Skeletal muscle tissue (tissue), 4 donors: Measurements from ENCODE around the gene MNT. TPM values are rescaled to one million over a fixed set of nuclear protein-coding genes. Genes with fewer than 3 reads are reported as not detected.
"Not testable (repeated sequence)": the region's sequence is repeated elsewhere in the genome, so short reads cannot be mapped to it uniquely, and the experiment has no call there.

Experiments used
- H3K27ac ChIP-seq: one replicate; pipeline ENCODE4 v1.7.0; 2013; ENCODE audit warnings: mild to moderate bottlenecking, low read depth, low read length, inconsistent platforms
- H3K27me3 ChIP-seq, 3 donors: one replicate each; pipeline ENCODE4 v1.7.0; 2013; ENCODE audit warnings: low read length in 3 of 3; ENCODE audit not compliant: control insufficient read depth in 3 of 3, insufficient read depth in 3 of 3
- H3K36me3 ChIP-seq, 3 donors: one replicate each; pipeline ENCODE4 v1.7.0; 2013; ENCODE audit warnings: low read length in 3 of 3; ENCODE audit not compliant: control insufficient read depth in 3 of 3, insufficient read depth in 3 of 3
- H3K4me1 ChIP-seq, 3 donors: one replicate each; pipeline ENCODE4 v1.7.0; 2013; ENCODE audit warnings: low read length in 3 of 3, mild to moderate bottlenecking in 3 of 3; ENCODE audit not compliant: control insufficient read depth in 3 of 3, insufficient read depth in 3 of 3
- H3K4me3 ChIP-seq, 3 donors: one replicate each; pipeline ENCODE4 v1.7.0; 2013; ENCODE audit warnings: low read length in 3 of 3
- H3K9ac ChIP-seq, 3 donors: one replicate each; pipeline ENCODE4 v1.7.0; 2013; ENCODE audit warnings: low read length in 3 of 3, mild to moderate bottlenecking in 3 of 3, moderate library complexity in 2 of 3, low read depth in 1 of 3
- H3K9me3 ChIP-seq, 3 donors: one replicate each; pipeline ENCODE4 v1.7.0; 2013; ENCODE audit warnings: low read length in 3 of 3; ENCODE audit not compliant: control insufficient read depth in 3 of 3
- total RNA-seq: library from RNA; depleted of rRNA; stranded (reverse); fragments of >200 nt; gene quantifications from one replicate; pipeline ENCODE4 v1.2.3, GENCODE V29; 2014
- donor health status: Osteomylitis.

Gene MNT, protein sequence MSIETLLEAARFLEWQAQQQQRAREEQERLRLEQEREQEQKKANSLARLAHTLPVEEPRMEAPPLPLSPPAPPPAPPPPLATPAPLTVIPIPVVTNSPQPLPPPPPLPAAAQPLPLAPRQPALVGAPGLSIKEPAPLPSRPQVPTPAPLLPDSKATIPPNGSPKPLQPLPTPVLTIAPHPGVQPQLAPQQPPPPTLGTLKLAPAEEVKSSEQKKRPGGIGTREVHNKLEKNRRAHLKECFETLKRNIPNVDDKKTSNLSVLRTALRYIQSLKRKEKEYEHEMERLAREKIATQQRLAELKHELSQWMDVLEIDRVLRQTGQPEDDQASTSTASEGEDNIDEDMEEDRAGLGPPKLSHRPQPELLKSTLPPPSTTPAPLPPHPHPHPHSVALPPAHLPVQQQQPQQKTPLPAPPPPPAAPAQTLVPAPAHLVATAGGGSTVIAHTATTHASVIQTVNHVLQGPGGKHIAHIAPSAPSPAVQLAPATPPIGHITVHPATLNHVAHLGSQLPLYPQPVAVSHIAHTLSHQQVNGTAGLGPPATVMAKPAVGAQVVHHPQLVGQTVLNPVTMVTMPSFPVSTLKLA
- 5.2 TPM for total RNA-seq

DNA sequence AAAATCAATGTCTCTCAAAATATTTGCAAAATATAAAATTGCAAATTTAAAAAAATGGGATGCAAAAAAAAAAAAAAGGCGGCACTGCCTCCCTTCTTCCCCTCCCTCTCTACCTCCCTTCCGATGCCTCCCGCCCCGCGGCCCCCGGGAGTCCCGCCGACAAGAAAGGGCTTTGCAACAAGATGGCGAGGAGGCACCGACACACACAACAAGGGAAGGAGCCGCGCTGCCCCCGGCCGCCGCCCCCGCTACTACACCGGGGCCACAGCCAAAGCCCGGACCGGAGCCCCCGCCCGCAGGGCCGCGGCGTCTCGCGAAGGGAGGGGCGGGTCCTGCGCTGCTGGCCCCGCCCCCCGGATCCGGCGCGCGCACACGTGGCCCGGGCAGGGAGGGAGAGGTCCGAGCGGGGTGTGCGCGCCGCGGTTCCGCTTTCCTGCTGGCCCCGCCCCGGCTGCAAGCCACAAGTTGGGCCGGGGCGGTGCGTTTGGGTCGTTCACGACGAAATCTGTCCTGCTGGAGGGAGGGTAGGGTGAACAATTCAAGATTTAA lies at the start of gene MNT:
TSS of gene MNT (minus strand) at position 184 of the 549 bp plus-strand sequence. CDS start 348 bp downstream, outside the sequence.
- H3K27me3 ChIP-seq: no peaks in the 10 kb centered on the region
- peak within 1 kb of the TSS; percentile 98 to 99 (median 99) for H3K9ac ChIP-seq
- peaks cover 0 to 4% (median 0%) of the 10 kb centered on the region in 3 donors for H3K36me3 ChIP-seq
- H3K27ac ChIP-seq: peak within 1 kb of the TSS; percentile 100
- peaks cover 58 to 64% (median 62%) of the 10 kb centered on the region in 3 donors for H3K4me1 ChIP-seq
- peak within 1 kb of the TSS; percentile 89 to 99 (median 98) for H3K4me3 ChIP-seq
- no peaks in the 10 kb centered on the region for H3K9me3 ChIP-seq

DNA sequence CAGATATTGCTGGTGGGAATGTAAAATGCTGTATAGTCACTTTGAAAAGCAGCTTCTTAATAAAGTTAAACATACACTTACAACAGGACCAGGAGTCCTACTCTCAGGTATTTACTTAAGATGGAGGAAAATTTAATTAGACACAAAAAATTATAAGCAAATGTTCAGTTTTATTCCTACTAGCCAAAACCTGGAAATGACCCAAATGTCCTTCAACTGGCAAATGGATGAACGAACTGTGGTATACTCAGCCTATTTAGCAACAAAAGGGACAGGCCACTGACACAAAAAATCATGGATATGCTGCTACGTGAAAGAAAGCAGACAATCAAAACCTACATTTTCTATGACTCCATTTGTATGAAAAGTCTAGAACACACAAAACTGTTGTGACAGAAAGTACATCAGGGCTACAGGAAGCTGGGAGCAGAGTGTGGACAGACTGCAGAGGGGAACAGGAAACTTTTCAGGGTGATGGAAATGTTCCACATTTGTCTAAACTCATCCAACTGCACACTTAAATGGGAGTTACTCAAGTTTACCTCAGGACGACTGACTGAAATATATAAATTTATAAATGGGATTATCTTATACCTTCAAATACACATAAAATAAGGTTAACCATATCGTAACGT lies 49.3 kb upstream of the MNT start:
- no peak overlapping the region for H3K27ac ChIP-seq

DNA sequence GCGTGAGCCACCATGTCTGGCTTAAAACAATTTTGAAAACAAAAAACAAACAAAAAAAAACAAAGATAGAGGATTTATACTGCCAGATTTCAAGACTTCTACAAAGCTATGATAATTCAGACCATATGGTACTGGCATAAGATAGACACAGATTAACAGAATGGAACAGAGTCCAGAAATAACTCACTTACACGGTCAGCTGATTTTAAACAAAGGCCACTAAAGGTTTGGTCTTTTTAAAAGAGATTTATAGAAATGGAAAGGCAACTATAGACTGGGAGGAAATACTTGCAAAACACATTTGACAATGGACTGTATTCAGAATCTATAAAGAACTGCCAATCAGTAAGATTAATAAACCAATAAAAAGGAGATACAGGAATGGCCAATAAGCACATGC lies 48.6 kb upstream of the MNT start:
- no peaks in the 10 kb centered on the region for H3K36me3 ChIP-seq
- H3K9ac ChIP-seq: no peak overlapping the region
- H3K4me1 ChIP-seq: no peaks in the 10 kb centered on the region
- H3K27me3 ChIP-seq: no peaks in the 10 kb centered on the region
- no peaks in the 10 kb centered on the region for H3K9me3 ChIP-seq
- no peak overlapping the region for H3K4me3 ChIP-seq
- no peak overlapping the region for H3K27ac ChIP-seq

More for the DNA sequence above, 49.3 kb upstream of the MNT start:
- H3K9ac ChIP-seq: no peak overlapping the region
- H3K36me3 ChIP-seq: peaks cover 0 to 2% (median 0%) of the 10 kb centered on the region in 3 donors
- H3K4me1 ChIP-seq: no peaks in the 10 kb centered on the region
- H3K27me3 ChIP-seq: no peaks in the 10 kb centered on the region
- no peak overlapping the region for H3K4me3 ChIP-seq
- no peaks in the 10 kb centered on the region for H3K9me3 ChIP-seq

DNA sequence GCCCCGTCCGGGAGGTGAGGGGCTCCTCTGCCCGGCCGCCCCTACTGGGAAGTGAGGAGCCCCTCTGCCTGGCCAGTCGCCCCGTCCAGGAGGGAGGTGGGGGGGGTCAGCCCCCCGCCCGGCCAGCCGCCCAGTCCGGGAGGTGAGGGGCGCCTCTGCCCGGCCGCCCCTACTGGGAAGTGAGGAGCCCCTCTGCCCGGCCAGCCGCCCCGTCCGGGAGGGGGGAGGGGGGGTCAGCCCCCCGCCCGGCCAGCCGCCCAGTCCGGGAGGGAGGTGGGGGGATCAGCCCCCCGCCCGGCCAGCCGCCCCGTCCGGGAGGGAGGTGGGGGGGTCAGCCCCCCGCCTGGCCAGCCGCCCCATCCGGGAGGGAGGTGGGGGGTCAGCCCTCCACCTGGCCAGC lies 46.6 kb upstream of the MNT start:
- not testable (repeated sequence) for H3K4me3 ChIP-seq, H3K36me3 ChIP-seq, H3K27me3 ChIP-seq, H3K27ac ChIP-seq, H3K9ac ChIP-seq, H3K9me3 ChIP-seq, H3K4me1 ChIP-seq

DNA sequence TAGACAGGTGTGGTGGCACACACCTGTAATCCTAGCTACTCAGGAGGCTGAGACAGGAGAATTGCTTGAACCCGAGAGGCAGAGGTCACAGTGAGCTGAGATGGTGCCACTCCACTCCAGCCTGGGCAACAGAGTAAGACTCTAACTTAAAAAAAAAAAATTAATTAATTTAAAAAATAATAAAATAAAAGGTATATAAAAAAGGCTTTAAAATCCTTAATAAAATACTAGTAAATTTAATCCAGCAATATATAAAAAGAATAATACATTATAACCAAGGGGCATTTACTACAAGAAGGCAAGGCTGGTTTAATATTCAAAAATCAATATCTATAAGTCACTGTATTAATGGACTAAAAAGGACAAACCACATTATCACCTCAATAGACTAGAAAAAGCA lies 44.8 kb upstream of the MNT start:
- Histone ChIP-seq H3K4me1 (no peaks in the 10 kb centered on the region), H3K4me3 (no peak overlapping the region), H3K9ac (no peak overlapping the region), H3K27me3 (no peaks in the 10 kb centered on the region), H3K27ac (no peak overlapping the region), H3K36me3 (peaks cover 0 to 6% (median 4%) of the 10 kb centered on the region in 3 donors), H3K9me3 (no peaks in the 10 kb centered on the region)

DNA sequence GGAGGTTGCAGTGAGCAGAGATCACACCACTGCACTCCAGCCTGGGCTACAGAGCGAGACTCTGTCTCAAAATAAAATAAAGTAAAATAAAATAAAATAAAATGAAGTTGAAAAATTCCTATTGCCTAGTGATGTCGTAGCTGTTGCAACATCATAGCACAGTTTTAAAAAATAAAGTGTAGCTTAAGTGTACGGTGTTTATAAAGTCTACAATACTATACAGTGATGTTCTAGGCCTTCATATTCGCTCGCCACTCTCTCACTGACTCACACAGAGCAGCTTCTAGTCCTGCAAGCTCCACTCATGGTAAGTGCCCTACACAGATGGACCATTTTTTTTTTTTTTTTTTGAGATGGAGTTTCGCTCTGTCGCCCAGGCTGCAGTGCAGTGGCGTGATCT lies 43.5 kb upstream of the MNT start:
- no peaks in the 10 kb centered on the region for H3K27me3 ChIP-seq
- H3K4me3 ChIP-seq: no peak overlapping the region
- no peaks in the 10 kb centered on the region for H3K4me1 ChIP-seq
- no peak overlapping the region for H3K9ac ChIP-seq
- H3K27ac ChIP-seq: no peak overlapping the region
- H3K9me3 ChIP-seq: no peaks in the 10 kb centered on the region
- peaks cover 0 to 6% (median 4%) of the 10 kb centered on the region in 3 donors for H3K36me3 ChIP-seq

DNA sequence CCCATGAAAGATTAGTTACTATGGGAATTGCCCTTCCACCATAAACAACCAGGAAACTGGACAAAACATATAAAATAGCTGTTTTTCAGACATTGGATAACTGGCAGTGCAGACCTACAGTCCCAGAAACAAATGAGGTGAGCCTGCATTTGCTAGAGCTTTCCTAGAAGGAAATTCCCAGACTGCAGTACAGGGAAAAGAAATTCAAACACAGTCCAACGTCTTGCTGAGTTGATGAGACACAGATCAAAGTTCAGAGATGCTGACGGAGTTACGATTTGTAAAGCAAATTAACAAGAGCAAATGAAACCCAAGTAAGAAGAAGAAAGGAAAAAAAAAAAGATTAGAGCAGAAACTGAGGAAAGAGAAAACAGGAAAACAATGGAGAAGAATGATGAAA lies 41.3 kb upstream of the MNT start:
- Histone ChIP-seq H3K9ac (no peak overlapping the region), H3K9me3 (no peaks in the 10 kb centered on the region), H3K4me1 (no peaks in the 10 kb centered on the region), H3K27me3 (no peaks in the 10 kb centered on the region), H3K27ac (no peak overlapping the region), H3K36me3 (peaks cover 10 to 21% (median 12%) of the 10 kb centered on the region in 3 donors), H3K4me3 (no peak overlapping the region)

DNA sequence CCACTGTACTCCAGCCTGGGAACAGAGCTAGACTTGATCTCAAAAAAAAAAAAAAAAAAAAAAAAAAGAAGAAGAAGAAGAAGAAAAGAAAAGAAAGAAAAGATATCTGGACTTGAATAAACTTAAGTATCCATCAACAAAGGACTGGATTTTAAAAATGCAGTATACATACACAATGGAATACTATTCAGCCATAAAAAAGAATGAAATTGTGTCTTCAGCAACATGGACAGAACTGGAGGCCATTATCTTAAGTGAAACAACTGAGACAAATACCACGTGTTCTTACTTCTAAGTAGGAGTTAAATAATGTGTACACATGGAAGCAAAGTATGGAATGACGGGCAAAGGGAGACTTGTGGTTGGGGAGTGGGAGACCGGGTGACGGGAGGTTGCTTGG lies 40.1 kb upstream of the MNT start:
- no peak overlapping the region for H3K27ac ChIP-seq
- H3K27me3 ChIP-seq: no peaks in the 10 kb centered on the region
- H3K9me3 ChIP-seq: no peaks in the 10 kb centered on the region
- no peak overlapping the region for H3K4me3 ChIP-seq
- H3K4me1 ChIP-seq: no peaks in the 10 kb centered on the region
- no peak overlapping the region for H3K9ac ChIP-seq
- H3K36me3 ChIP-seq: peaks cover 20 to 28% (median 20%) of the 10 kb centered on the region in 3 donors

DNA sequence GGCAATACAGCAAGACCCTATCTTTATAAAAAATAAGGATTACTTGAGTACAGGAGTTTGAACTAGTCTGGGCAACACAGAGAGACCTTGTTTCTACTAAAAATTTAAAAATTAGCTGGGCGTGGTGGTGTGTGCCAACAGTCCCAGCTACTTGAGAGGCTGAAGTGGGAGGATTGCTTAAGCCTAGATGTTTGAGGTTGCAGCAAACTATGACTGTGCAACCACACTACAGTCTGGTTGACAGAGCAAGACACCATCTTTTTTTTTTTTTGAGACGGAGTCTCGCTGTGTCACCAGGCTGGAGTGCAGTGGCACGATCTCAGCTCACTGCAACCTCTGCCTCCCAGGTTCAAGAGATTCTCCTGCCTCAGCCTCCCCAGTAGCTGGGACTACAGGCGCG lies 39.1 kb upstream of the MNT start:
- not testable (repeated sequence) for H3K27me3 ChIP-seq, H3K9me3 ChIP-seq, H3K9ac ChIP-seq, H3K27ac ChIP-seq, H3K4me1 ChIP-seq, H3K4me3 ChIP-seq
- H3K36me3 ChIP-seq: peaks cover 20 to 34% (median 23%) of the 10 kb centered on the region in 3 donors

DNA sequence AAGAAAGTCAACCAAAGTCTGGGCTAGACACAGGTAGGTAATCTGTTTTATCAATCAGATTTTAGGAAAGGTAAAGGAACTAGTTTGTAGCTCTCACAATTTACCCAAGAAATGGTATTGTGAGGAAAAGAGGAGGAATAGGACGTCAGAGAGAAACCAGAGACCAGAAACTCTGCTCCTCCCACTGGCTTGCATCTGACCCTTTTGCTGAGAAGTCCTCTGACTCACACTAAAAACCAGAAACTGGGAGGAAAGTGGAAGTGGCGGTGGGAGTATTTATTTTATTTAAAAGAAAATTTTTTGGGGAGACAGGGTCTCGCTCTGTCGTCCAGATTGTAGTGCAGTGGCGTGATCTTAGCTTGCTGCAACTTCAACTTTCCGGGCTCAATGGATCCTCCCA lies 38.0 kb upstream of the MNT start:
- no peaks in the 10 kb centered on the region for H3K27me3 ChIP-seq
- peaks cover 20 to 34% (median 23%) of the 10 kb centered on the region in 3 donors for H3K36me3 ChIP-seq
- no peaks in the 10 kb centered on the region for H3K4me1 ChIP-seq
- no peaks in the 10 kb centered on the region for H3K9me3 ChIP-seq
- H3K9ac ChIP-seq: no peak overlapping the region
- no peak overlapping the region for H3K4me3 ChIP-seq
- no peak overlapping the region for H3K27ac ChIP-seq
